Measurements from ENCODE around the gene TXNL4B. TPM values are rescaled to one million over a fixed set of nuclear protein-coding genes. Genes with fewer than 3 reads are reported as not detected.

TXNL4B gene
- total and polyA plus RNA-seq, 4 donors: 5.4 to 17.7 (median 12.7) TPM

- peaks cover 43 to 77% (median 53%) of the 10 kb centered on the region in 4 donors for H3K36me3 ChIP-seq (ENCODE audit: control insufficient read depth in 4 of 4, insufficient read depth in 4 of 4, low read length in 4 of 4)
- H3K9ac ChIP-seq (ENCODE audit: insufficient read depth in 1 of 2, low read length in 2 of 2): no peak overlapping the region
- H3K4me1 ChIP-seq (ENCODE audit: control insufficient read depth in 5 of 5, insufficient read depth in 5 of 5, low read length in 5 of 5): no peaks in the 10 kb centered on the region
- WGBS, 2 donors: 97% methylated on average over 12 of the region's 12 CpGs
- no peaks in the 10 kb centered on the region for H3K27me3 ChIP-seq (ENCODE audit: control insufficient read depth in 3 of 3, insufficient read depth in 3 of 3, low read length in 2 of 3)
- no peak overlapping the region for H3K27ac ChIP-seq (ENCODE audit: low read depth in 1 of 2, low read length in 1 of 2)
- DNase-seq (no peak), ATAC-seq (ENCODE audit: insufficient read depth, low FRiP score) (no peak)
- H3K4me3 ChIP-seq: no peak overlapping the region
- no peak for TF ChIP-seq CTCF (IDR thresholded peaks at IDR 0.05; ENCODE audit: control extremely low read depth, extremely low read depth)
- no peaks in the 10 kb centered on the region for H3K9me3 ChIP-seq (ENCODE audit: control insufficient read depth in 4 of 4, insufficient read depth in 3 of 4, low read length in 3 of 4)
Observed at GRCh38 chr16:72109300-72109699, 15.9 kb upstream of the TXNL4B start.

- H3K4me3 ChIP-seq: no peak overlapping the region
- H3K4me1 ChIP-seq (ENCODE audit: control insufficient read depth in 5 of 5, insufficient read depth in 5 of 5, low read length in 5 of 5): no peaks in the 10 kb centered on the region
- ATAC-seq (ENCODE audit: insufficient read depth, low FRiP score) (no peak), DNase-seq (no peak)
- H3K36me3 ChIP-seq (ENCODE audit: control insufficient read depth in 4 of 4, insufficient read depth in 4 of 4, low read length in 4 of 4): peaks cover 47 to 84% (median 60%) of the 10 kb centered on the region in 4 donors
- no peak overlapping the region for H3K27ac ChIP-seq (ENCODE audit: low read depth in 1 of 2, low read length in 1 of 2)
- no peak overlapping the region for H3K9ac ChIP-seq (ENCODE audit: insufficient read depth in 1 of 2, low read length in 2 of 2)
- WGBS, 2 donors: 91 to 94% methylated on average over 16 of the region's 16 CpGs
- no peaks in the 10 kb centered on the region for H3K9me3 ChIP-seq (ENCODE audit: control insufficient read depth in 4 of 4, insufficient read depth in 3 of 4, low read length in 3 of 4)
- no peak for TF ChIP-seq CTCF (IDR thresholded peaks at IDR 0.05; ENCODE audit: control extremely low read depth, extremely low read depth)
- no peaks in the 10 kb centered on the region for H3K27me3 ChIP-seq (ENCODE audit: control insufficient read depth in 3 of 3, insufficient read depth in 3 of 3, low read length in 2 of 3)
Observed at GRCh38 chr16:72108353-72109102, 15.1 kb upstream of the TXNL4B start.

GRCh38 chr16:72107371-72107770 lies 14.0 kb upstream of the TXNL4B start:
- no peak overlapping the region for H3K4me3 ChIP-seq
- no peaks in the 10 kb centered on the region for H3K9me3 ChIP-seq (ENCODE audit: control insufficient read depth in 4 of 4, insufficient read depth in 3 of 4, low read length in 3 of 4)
- no peak for DNase-seq
- no peak overlapping the region for H3K27ac ChIP-seq (ENCODE audit: low read depth in 1 of 2, low read length in 1 of 2)
- TF ChIP-seq CTCF (IDR thresholded peaks at IDR 0.05; ENCODE audit: control extremely low read depth, extremely low read depth): no peak
- WGBS, 2 donors: 95% methylated on average over 17 of the region's 17 CpGs
- H3K27me3 ChIP-seq (ENCODE audit: control insufficient read depth in 3 of 3, insufficient read depth in 3 of 3, low read length in 2 of 3): no peaks in the 10 kb centered on the region
- peaks cover 54 to 89% (median 68%) of the 10 kb centered on the region in 4 donors for H3K36me3 ChIP-seq (ENCODE audit: control insufficient read depth in 4 of 4, insufficient read depth in 4 of 4, low read length in 4 of 4)
- H3K4me1 ChIP-seq (ENCODE audit: control insufficient read depth in 5 of 5, insufficient read depth in 5 of 5, low read length in 5 of 5): no peaks in the 10 kb centered on the region
- no peak for ATAC-seq (ENCODE audit: insufficient read depth, low FRiP score)
- no peak overlapping the region for H3K9ac ChIP-seq (ENCODE audit: insufficient read depth in 1 of 2, low read length in 2 of 2)

All from lung (tissue), 12 donors.